Prostate gland (tissue), 2 donors: ENCODE results near the gene RDH13.

Source experiments
- POLR2A ChIP-seq: fragments of 450-650 bp; IDR thresholded peaks from one replicate; pipeline ENCODE4 v1.6.1; 2016; ENCODE audit warnings: antibody characterized with exemption, mild to moderate bottlenecking
- TF ChIP-seq, protein P1 (sequence below), 4 experiments: fragments of 200-600 bp in 2 of 4; fragments of 450-650 bp in 2 of 4; sonication (generic) in 2 of 4; IDR thresholded peaks; 1 replicate in 3 of 4; 2 replicates in 1 of 4; pipeline ENCODE4 v1.5.1; 2016 to 2019; ENCODE audit warnings: antibody characterized with exemption in 4 of 4, mild to moderate bottlenecking in 2 of 4, moderate library complexity in 2 of 4

- TF ChIP-seq, protein P1, sequence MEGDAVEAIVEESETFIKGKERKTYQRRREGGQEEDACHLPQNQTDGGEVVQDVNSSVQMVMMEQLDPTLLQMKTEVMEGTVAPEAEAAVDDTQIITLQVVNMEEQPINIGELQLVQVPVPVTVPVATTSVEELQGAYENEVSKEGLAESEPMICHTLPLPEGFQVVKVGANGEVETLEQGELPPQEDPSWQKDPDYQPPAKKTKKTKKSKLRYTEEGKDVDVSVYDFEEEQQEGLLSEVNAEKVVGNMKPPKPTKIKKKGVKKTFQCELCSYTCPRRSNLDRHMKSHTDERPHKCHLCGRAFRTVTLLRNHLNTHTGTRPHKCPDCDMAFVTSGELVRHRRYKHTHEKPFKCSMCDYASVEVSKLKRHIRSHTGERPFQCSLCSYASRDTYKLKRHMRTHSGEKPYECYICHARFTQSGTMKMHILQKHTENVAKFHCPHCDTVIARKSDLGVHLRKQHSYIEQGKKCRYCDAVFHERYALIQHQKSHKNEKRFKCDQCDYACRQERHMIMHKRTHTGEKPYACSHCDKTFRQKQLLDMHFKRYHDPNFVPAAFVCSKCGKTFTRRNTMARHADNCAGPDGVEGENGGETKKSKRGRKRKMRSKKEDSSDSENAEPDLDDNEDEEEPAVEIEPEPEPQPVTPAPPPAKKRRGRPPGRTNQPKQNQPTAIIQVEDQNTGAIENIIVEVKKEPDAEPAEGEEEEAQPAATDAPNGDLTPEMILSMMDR (IDR thresholded peaks at IDR 0.05) = no peak
- peak; percentile 16 for TF ChIP-seq POLR2A
Measured at GRCh38 chr19:55086730-55087541, 24.0 kb upstream of the RDH13 start.
